Sigmoid colon (tissue), 4 donors: ENCODE results near the gene ATP6V0B.

Source experiments
- EP300 ChIP-seq, 4 donors: sonication (generic); formaldehyde crosslinking; IDR thresholded peaks; one replicate each; pipeline ENCODE4 v1.6.1; 2017; ENCODE audit warnings: antibody characterized with exemption in 4 of 4
- POLR2A ChIP-seq, 2 donors: fragments of 450-650 bp; IDR thresholded peaks; one replicate each; pipeline ENCODE4 v1.6.1; 2016; ENCODE audit warnings: antibody characterized with exemption in 2 of 2, mild to moderate bottlenecking in 2 of 2, moderate library complexity in 2 of 2
- POLR2AphosphoS5 ChIP-seq, 4 donors: sonication (generic); formaldehyde crosslinking; IDR thresholded peaks; one replicate each; pipeline ENCODE4 v1.6.1; 2017; ENCODE audit warnings: antibody characterized with exemption in 4 of 4
- TF ChIP-seq, protein P1 (sequence below), 4 experiments: fragments of 450-650 bp in 3 of 4; fragments of 200-600 bp in 1 of 4; IDR thresholded peaks; one replicate each; pipeline ENCODE4 v1.5.1; 2016 to 2019; ENCODE audit warnings: antibody characterized with exemption in 4 of 4, mild to moderate bottlenecking in 3 of 4, moderate library complexity in 2 of 4

DNA sequence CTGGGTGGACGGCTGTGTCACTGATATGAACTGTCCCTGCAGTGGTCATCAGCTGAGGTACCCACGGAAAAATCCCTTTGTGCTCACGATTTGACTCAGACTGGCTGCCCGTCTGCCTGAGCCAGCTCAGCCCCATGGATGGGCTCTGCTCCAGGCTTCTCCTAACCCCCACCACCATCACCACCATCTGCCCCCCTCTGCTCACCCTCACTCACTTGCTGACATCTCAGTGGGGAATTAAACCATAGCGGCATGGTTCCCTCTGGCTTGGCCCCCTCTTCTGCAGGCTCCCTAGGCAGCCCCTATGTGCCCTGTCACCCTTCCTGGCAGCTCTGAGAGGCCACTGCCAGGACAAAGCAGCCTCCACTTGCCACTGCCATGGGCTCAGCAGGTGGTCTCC lies 39.2 kb downstream of the ATP6V0B start:
- TF ChIP-seq, protein P1, sequence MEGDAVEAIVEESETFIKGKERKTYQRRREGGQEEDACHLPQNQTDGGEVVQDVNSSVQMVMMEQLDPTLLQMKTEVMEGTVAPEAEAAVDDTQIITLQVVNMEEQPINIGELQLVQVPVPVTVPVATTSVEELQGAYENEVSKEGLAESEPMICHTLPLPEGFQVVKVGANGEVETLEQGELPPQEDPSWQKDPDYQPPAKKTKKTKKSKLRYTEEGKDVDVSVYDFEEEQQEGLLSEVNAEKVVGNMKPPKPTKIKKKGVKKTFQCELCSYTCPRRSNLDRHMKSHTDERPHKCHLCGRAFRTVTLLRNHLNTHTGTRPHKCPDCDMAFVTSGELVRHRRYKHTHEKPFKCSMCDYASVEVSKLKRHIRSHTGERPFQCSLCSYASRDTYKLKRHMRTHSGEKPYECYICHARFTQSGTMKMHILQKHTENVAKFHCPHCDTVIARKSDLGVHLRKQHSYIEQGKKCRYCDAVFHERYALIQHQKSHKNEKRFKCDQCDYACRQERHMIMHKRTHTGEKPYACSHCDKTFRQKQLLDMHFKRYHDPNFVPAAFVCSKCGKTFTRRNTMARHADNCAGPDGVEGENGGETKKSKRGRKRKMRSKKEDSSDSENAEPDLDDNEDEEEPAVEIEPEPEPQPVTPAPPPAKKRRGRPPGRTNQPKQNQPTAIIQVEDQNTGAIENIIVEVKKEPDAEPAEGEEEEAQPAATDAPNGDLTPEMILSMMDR (IDR thresholded peaks at IDR 0.05), result no peak
- TF ChIP-seq POLR2AphosphoS5 (IDR thresholded peaks at IDR 0.05) (no peak), POLR2A (IDR thresholded peaks at IDR 0.05) (no peak), EP300 (IDR thresholded peaks at IDR 0.05) (no peak)
